HG03159 (cell line): ENCODE measurements around the gene NOC3L.

Experiments used
- ATAC-seq: cut with Tn5 transposase; IDR thresholded peaks from one replicate; pipeline ENCODE4 v1.9.1; 2021; ENCODE audit warnings: mild to moderate bottlenecking, moderate library complexity; ENCODE audit not compliant: unreplicated experiment

NOC3L gene

DNA sequence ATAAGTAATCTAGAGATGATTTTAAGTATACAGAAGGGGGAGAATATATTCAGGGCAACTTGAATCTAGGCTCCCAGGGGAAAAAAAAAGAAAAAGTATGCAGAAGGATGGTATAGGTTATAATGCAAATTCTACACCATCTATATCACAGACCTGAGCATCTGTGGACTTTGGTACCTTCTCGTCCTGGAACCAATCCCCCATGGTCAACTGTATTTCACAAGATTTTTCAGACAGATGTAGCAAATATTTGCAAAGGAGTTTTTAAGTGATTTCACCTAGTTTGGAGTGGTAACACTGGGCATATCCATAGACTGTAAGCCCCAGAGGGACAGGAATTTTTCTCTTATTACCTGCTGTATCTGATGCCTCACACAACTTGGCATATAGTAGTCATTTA, 58.8 kb downstream of the NOC3L start:
- no peak for ATAC-seq

DNA sequence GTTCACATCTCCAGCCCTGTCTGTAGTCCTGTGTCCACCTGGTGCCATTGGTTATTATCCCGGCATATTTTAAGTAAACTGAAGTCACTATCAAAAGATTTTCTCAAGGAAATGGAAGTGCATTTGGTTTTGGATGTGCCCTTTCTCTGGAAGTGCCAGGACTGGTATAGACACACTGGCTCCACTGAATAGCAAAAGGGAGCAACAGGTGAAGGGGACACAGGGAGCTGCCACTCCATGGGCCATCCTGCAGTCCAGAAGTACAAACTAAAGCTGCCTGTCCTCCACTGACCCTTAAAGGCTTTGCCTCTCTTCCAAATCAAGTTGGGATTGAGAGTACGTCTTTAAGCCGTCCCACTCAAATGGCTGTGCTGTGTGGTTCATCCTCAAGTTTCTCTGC, 62.7 kb downstream of the NOC3L start:
- no peak for ATAC-seq

DNA sequence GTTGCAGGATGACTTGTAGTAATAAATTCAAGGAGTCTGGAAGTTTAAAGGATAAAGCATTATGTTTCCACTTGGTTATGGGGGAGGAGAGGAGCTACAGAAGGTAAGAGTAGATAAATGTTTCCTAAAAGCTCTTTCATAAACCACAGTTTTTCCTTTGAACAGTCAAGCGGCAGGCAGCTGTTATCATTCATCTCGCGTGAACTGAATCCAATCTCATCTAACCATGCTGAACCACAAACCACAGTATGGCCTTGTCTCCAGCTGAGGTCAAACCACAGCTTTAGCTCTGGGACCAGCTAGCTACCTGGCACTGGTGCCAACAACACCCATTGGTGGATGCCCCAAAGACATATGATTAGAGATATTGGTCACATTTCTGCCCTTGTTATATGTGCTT, 63.3 kb downstream of the NOC3L start:
- no peak for ATAC-seq

DNA sequence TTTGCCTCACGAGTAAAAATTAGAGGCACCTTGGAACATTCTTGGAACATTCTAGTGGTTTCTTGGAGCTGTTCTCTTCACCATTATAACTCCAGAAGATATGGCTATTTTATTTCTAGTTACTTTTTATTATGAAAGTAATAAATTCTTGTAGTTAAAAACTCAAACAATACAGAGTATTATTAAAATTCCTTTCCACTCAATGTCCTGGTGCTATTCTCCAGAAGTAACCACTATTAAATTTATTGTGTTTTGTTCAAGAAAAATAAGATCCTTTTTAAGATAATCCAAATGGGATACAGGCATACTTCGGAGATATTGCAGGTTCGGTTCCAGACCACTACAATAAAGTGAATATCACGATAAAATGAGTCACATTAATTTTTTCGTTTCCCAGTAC, 68.6 kb downstream of the NOC3L start:
- no peak for ATAC-seq

DNA sequence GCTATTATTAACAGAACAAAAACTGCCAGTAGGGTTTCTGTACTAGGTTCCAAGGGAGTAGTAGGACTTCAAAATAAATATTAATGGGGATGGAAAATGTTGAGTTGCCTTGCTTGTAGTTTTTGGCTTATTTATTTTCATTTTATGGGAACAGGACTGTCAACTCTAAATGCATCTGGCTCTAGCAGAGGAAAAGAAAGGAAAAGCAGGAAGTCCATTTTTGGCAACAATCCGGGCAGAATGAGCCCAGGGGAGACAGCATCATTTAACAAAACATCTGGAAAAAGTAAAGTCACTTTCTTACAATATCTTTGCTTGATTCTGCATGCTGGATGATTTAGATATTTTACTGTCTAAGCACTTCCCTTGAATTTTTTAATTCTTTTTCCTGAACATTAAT, 69.4 kb downstream of the NOC3L start:
- no peak for ATAC-seq

DNA sequence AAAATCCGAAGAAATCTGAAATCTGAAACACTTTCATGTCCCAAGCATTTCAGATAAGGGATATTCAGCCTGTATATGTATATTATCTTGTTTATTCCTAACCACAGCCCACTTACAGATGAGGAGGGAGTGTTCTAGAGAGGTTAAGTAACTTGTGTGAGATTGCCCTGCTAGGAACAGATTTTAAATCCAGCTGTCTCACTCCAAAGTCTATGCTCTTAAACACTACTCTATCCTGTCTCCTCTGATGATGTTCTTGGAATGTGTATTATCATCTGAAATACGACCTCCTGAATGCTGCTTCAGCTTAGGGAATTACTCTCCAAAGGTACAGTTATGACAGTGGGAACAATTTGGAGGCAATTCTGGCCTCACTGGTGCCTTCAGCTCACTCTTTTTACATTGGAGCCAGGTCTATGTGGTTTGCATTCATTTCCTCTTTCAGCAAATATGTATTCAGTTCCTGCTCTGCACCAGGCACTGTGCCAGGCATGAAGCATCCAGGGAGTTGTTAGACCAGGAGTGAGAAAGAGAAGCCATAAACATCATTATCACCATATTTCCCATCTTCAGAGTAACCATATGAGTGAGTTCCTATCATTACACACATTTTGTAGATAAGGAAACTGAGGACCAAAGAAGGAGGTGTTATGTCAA, 70.2 kb downstream of the NOC3L start:
- ATAC-seq: no peak

DNA sequence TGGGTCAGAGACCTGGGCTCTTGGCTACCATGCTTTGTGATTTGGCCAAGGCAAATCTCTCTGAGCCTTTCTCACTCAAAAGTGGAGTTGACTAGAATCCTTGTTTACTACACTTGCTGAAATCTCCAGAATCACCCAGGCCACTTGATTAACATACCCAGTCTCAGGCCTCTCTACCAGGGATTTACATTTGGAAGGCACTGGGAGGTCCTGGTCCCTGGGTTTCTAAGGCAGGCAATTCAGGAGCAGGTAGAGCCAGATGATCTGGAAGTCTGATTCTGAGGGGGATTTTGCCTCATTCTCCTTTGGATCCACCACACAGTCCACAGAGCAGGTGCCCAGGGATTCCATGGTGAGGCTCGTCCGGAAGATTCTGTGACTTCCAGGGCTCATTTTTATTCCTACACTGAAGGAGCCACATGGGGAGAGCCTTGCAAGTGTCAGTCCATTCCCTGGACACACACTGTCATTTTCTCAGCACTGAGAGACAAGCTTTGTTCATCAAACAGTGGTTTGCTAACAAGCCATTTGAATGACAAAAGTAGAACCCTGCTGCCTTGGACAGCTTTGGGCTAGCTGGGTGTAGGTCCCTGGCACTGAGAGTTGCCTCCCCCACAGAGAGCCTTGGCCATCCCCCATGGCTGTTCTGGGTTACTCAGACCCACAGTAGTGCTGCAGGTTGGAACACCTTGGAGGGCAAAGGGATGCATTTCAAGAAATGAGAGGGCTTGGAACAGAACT, 74.2 kb downstream of the NOC3L start:
- no peak for ATAC-seq

DNA sequence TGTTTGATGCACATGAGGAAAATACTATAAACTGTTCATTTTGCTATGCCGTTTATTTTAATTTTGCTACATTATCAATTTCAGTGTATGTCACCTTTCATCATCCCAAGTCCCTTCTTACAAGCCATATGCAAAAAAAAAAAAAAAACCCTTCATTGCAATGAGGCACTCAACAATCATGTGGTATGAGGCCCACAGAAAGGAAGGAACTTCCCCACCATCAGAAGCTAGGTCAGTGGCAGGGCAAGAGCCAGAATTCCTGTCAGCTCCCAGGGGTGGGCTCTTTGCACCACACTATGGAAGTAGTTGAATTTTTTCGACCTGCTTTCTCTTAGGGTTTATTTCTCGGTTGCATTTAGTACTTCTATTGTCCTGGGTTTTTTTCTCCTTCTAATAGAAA, 75.4 kb downstream of the NOC3L start:
- ATAC-seq: no peak

DNA sequence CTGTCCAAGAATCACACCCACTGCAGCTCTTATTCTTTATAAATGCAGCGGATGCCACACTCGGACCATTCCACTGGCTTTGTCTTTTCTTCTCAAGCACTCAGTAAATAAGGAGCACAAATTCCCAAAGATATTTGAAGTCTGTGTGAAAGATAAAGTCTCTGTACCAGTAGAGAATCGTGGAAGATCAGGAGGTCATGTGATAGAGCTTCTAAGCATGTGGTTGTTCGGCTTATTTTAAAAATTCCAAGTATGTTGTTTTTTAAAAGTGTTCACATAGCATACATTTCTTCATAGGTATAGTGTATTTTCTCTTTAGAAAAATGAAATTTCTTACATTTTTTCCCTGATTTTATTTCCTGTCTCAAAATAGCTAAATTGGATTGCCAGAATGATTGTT, 75.8 kb downstream of the NOC3L start:
- ATAC-seq: no peak

DNA sequence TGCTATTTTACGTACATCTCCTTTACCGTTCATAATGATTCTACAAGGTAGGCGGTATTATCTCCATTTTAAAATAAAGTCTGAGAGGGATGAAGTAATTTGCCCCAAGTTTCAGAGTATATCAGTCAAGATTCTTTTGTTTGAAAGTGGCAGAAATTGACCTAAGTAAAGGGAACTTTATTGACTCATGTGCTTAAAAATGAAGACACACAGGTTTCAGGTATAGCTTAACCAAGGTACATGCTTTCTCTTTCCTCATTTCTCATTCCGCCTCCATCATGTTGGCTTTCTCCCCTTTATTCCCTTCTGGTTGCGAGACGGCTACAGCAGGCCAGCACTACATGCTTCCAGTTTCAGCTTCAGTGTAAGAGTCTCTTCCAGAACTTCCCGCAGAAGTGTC, 77.5 kb downstream of the NOC3L start:
- no peak for ATAC-seq
